Astrocyte (in vitro differentiated cells and primary cell): ENCODE data around the gene USP40. TPM values are rescaled to one million over a fixed set of nuclear protein-coding genes. Genes with fewer than 3 reads are reported as not detected.
A peak's percentile ranks its signal among the peaks of the same experiment; 100 is the strongest.

Experiments
- DNase-seq: peaks from one replicate; pipeline ENCODE4 v3.0.0-alpha.2; 2010; ENCODE audit warnings: low read depth
- FAIRE-seq: peaks from 2 replicates; lab custom pipeline; 2011; peaks lifted over from hg19 to GRCh38; lab: Jason Lieb, UNC
- H2AFZ ChIP-seq: 2 replicates; pipeline ENCODE4 v1.6.0; 2012; ENCODE audit warnings: low read depth, low read length, inconsistent platforms
- H3K27ac ChIP-seq: 2 replicates; pipeline ENCODE4 v1.5.1; 2011; ENCODE audit warnings: low read depth, low read length, inconsistent platforms
- H3K27me3 ChIP-seq: 2 replicates; pipeline ENCODE4 v1.6.0; 2011; ENCODE audit warnings: low read length, inconsistent platforms; ENCODE audit not compliant: insufficient read depth
- H3K36me3 ChIP-seq: 2 replicates; pipeline ENCODE4 v1.5.1; 2011; ENCODE audit warnings: low read length, inconsistent platforms; ENCODE audit not compliant: insufficient read depth
- H3K4me1 ChIP-seq: 2 replicates; pipeline ENCODE4 v1.5.1; 2011; ENCODE audit warnings: low read length, inconsistent platforms; ENCODE audit not compliant: insufficient read depth
- H3K4me2 ChIP-seq: 2 replicates; pipeline ENCODE4 v1.6.0; 2012; ENCODE audit warnings: low read length, inconsistent platforms
- H3K4me3 ChIP-seq: 2 replicates; pipeline ENCODE4 v1.5.1; 2011; ENCODE audit warnings: low read depth, mild to moderate bottlenecking, low read length, inconsistent platforms; ENCODE audit not compliant: insufficient read depth
- H3K79me2 ChIP-seq: 2 replicates; pipeline ENCODE4 v1.6.0; 2012; ENCODE audit warnings: mild to moderate bottlenecking, low read length, inconsistent platforms; ENCODE audit not compliant: insufficient read depth
- H3K9ac ChIP-seq: 2 replicates; pipeline ENCODE4 v1.6.0; 2012; ENCODE audit warnings: mild to moderate bottlenecking, low read length, inconsistent platforms
- H3K9me3 ChIP-seq: 2 replicates; pipeline ENCODE4 v1.5.1; 2012; ENCODE audit warnings: low read depth, mild to moderate bottlenecking, low read length, inconsistent platforms; ENCODE audit not compliant: insufficient read depth
- H4K20me1 ChIP-seq: 2 replicates; pipeline ENCODE4 v1.6.0; 2012; ENCODE audit warnings: low read length, inconsistent platforms; ENCODE audit not compliant: insufficient read depth
- H3K27ac Mint-ChIP-seq: one replicate; pipeline ENCODE4 v1.8.0; 2021; ENCODE audit warnings: mild to moderate bottlenecking, mixed read lengths; ENCODE audit not compliant: unreplicated experiment
- H3K27me3 Mint-ChIP-seq: one replicate; pipeline ENCODE4 v1.8.0; 2021; ENCODE audit warnings: low read depth, mixed read lengths; ENCODE audit not compliant: unreplicated experiment
- H3K36me3 Mint-ChIP-seq: one replicate; pipeline ENCODE4 v1.8.0; 2021; ENCODE audit warnings: low read depth, mixed read lengths; ENCODE audit not compliant: unreplicated experiment
- H3K4me1 Mint-ChIP-seq: one replicate; pipeline ENCODE4 v1.8.0; 2021; ENCODE audit warnings: low read depth, mixed read lengths; ENCODE audit not compliant: unreplicated experiment
- H3K4me3 Mint-ChIP-seq: one replicate; pipeline ENCODE4 v1.8.0; 2021; ENCODE audit warnings: mild to moderate bottlenecking, moderate library complexity, mixed read lengths; ENCODE audit not compliant: unreplicated experiment
- H3K9me3 Mint-ChIP-seq: one replicate; pipeline ENCODE4 v1.8.0; 2021; ENCODE audit warnings: mild to moderate bottlenecking, mixed read lengths; ENCODE audit not compliant: unreplicated experiment
- EZH2 ChIP-seq: IDR thresholded peaks from 2 replicates; pipeline ENCODE4 v1.6.1; 2012; ENCODE audit warnings: mild to moderate bottlenecking, low read length, inconsistent platforms; ENCODE audit not compliant: insufficient read depth
- total RNA-seq: library from RNA; stranded (reverse); gene quantifications from 2 replicates; pipeline ENCODE4 v1.2.1, GENCODE V29; 2021
- TF ChIP-seq, protein P1 (sequence below): IDR thresholded peaks from 2 replicates; pipeline ENCODE4 v1.5.1; 2011; ENCODE audit warnings: low read depth, mild to moderate bottlenecking, inconsistent platforms, low read length, moderate library complexity; ENCODE audit not compliant: insufficient read depth

Gene USP40
- total RNA-seq, 1 donor from 2014 or later, result 25.4 TPM

DNA sequence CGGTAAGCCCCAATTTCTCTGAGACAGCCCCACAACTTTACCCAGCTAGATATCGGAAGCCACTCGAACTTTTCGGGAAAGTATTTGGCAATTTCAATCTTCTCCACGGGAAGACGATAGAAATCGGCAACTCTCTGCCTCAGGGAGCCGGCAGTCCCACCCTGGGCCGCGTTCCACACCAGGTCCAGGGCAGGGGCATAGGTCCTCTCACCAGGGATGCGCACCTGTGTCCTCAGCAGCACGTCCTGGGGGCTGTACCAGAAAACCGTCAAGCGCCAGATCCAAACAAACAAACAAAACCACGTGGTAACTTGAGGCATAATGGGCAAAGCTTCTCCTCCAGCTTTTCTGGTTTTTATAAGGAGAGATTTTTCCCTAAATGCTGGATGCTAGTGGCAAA is 80.9 kb downstream of the USP40 start:
- Mint-ChIP-seq H3K27ac (peak overlapping the region; percentile 93), H3K27me3 (no peaks in the 10 kb centered on the region), H3K4me3 (no peak overlapping the region), H3K4me1 (peaks cover 39% of the 10 kb centered on the region), H3K9me3 (no peaks in the 10 kb centered on the region), H3K36me3 (peaks cover 14% of the 10 kb centered on the region)
- FAIRE-seq, result no peak
- peak overlapping the region; percentile 94 for H3K27ac ChIP-seq
- peak overlapping the region; percentile 78 for H3K9ac ChIP-seq
- no peak overlapping the region for H3K4me3 ChIP-seq
- H3K4me2 ChIP-seq, result no peak overlapping the region
- no peaks in the 10 kb centered on the region for H3K27me3 ChIP-seq
- no peaks in the 10 kb centered on the region for H3K9me3 ChIP-seq
- H3K79me2 ChIP-seq, result no peaks in the 10 kb centered on the region
- H4K20me1 ChIP-seq, result no peaks in the 10 kb centered on the region
- TF ChIP-seq EZH2, result no peak
- TF ChIP-seq, protein P1, sequence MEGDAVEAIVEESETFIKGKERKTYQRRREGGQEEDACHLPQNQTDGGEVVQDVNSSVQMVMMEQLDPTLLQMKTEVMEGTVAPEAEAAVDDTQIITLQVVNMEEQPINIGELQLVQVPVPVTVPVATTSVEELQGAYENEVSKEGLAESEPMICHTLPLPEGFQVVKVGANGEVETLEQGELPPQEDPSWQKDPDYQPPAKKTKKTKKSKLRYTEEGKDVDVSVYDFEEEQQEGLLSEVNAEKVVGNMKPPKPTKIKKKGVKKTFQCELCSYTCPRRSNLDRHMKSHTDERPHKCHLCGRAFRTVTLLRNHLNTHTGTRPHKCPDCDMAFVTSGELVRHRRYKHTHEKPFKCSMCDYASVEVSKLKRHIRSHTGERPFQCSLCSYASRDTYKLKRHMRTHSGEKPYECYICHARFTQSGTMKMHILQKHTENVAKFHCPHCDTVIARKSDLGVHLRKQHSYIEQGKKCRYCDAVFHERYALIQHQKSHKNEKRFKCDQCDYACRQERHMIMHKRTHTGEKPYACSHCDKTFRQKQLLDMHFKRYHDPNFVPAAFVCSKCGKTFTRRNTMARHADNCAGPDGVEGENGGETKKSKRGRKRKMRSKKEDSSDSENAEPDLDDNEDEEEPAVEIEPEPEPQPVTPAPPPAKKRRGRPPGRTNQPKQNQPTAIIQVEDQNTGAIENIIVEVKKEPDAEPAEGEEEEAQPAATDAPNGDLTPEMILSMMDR, result no peak
- H3K4me1 ChIP-seq, result peaks cover 34% of the 10 kb centered on the region
- H2AFZ ChIP-seq, result no peak overlapping the region
- no peak for DNase-seq
- peaks cover 5% of the 10 kb centered on the region for H3K36me3 ChIP-seq

DNA sequence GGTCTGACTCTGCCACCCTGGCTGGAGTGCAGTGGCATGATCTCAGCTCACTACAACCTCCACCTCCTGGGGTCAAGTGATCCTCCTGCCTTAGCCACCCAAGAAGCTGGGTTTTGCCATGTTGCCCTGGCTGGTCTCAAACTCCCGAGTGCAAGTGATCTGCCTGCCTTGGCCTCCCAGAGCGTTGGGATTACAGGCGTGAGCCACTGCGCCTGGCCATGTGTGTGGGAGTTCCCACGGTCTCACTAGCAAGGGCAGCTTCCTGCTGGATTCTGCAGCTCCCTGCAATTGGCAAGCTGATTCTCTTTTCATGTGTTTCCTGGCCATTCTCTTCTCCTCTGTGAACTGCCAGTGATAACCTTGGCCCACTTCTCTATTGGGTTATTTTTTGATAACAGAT is 84.0 kb downstream of the USP40 start:
- H3K27me3 ChIP-seq, result no peaks in the 10 kb centered on the region
- no peak overlapping the region for H3K4me3 ChIP-seq
- H3K9ac ChIP-seq, result no peak overlapping the region
- H3K27me3 Mint-ChIP-seq, result no peaks in the 10 kb centered on the region
- no peak for TF ChIP-seq EZH2
- H3K36me3 ChIP-seq, result peaks cover 5% of the 10 kb centered on the region
- no peak for FAIRE-seq
- peaks cover 20% of the 10 kb centered on the region for H3K4me1 ChIP-seq
- peaks cover 23% of the 10 kb centered on the region for H3K4me1 Mint-ChIP-seq
- no peak overlapping the region for H2AFZ ChIP-seq
- H3K27ac ChIP-seq, result no peak overlapping the region
- H3K4me3 Mint-ChIP-seq, result no peak overlapping the region
- no peaks in the 10 kb centered on the region for H3K79me2 ChIP-seq
- no peak overlapping the region for H3K27ac Mint-ChIP-seq
- no peak for DNase-seq
- H3K36me3 Mint-ChIP-seq, result peaks cover 16% of the 10 kb centered on the region
- H3K4me2 ChIP-seq, result no peak overlapping the region
- H3K9me3 Mint-ChIP-seq, result no peaks in the 10 kb centered on the region
- no peaks in the 10 kb centered on the region for H4K20me1 ChIP-seq
- H3K9me3 ChIP-seq, result no peaks in the 10 kb centered on the region

DNA sequence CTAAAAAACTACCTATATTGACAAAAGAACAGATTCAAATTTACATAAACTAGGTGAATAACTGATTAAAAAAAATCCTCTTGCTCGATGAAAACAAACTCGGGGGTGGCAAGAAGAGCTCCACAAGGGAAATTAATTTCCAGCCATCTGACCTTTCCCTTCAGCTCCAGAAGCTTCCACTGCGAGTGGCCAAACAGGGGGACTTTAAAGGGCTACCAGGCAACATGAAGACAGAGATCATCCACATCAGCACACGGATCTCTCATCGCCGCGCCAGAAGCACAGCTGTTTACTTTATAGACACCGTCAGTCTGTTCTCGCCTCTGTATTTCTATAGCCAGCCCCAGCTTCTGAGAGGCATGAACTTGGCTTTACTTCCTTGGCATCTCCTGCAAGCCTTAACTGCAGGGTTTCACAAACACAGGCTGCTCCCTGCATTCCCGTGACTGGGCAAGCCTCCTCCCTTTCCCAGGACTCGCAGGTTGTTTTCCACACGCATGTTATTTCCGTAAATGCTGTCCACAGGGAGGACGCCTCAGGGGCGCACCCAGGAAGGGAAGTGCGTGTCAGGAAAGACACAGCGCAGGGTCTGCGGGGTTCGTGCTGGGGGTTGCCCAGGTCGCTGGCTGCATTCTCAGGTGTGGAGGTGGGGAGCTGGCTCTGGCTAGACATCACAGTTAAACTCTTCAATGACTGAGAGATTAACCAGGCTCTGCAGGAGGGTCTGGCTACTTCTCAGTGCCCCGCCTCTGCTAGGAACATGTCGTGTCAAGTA is 85.0 kb downstream of the USP40 start:
- peaks cover 12% of the 10 kb centered on the region for H3K4me1 ChIP-seq
- no peaks in the 10 kb centered on the region for H4K20me1 ChIP-seq
- H3K9ac ChIP-seq, result peak overlapping the region; percentile 10
- H3K4me3 ChIP-seq, result no peak overlapping the region
- Mint-ChIP-seq H3K27ac (no peak overlapping the region), H3K9me3 (no peaks in the 10 kb centered on the region), H3K36me3 (peaks cover 18% of the 10 kb centered on the region), H3K4me1 (peaks cover 16% of the 10 kb centered on the region), H3K27me3 (no peaks in the 10 kb centered on the region), H3K4me3 (no peak overlapping the region)
- no peak overlapping the region for H3K27ac ChIP-seq
- H3K36me3 ChIP-seq, result peaks cover 5% of the 10 kb centered on the region
- no peaks in the 10 kb centered on the region for H3K27me3 ChIP-seq
- no peak overlapping the region for H2AFZ ChIP-seq
- DNase-seq (no peak), FAIRE-seq (no peak)
- no peak for TF ChIP-seq EZH2
- TF ChIP-seq, protein P1, result no peak
- H3K9me3 ChIP-seq, result no peaks in the 10 kb centered on the region
- H3K4me2 ChIP-seq, result no peak overlapping the region
- H3K79me2 ChIP-seq, result no peaks in the 10 kb centered on the region
